NK-92 (cell line): Measurements from ENCODE around the gene COL21A1.
"Not testable (repeated sequence)": the region's sequence is repeated elsewhere in the genome, so short reads cannot be mapped to it uniquely, and the experiment has no call there.

Source experiments
- DNase-seq: peaks from one replicate; lab custom pipeline; 2025; ENCODE audit not compliant: unreplicated experiment; lab: John Stamatoyannopoulos, UW

The COL21A1 gene

GRCh38 chr6:56246881-56247653, at the start of gene COL21A1:
Gene COL21A1 (minus strand): TSS chr6:56247580. CDS start chr6:56182618, 64,962 bp downstream.
- no peak for DNase-seq

DNA sequence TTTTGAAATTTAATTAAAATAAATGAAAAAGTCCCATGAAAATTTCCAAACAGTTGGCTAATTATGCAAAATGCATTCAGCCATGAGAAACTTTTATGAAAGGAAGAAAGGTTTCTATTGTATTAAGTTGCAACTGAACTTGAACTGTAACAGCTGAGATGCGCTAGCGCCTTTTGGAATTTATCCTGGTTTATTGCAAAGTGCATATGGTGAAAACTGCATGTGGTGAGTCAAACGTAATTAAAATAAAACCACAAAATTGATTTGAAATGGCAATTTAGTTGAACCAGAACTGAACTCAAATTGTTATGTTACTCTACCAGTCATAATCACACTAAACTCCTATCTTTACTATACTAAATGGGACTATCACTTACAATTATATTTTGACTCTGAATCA, 46.4 kb upstream of the COL21A1 start:
- DNase-seq = no peak

GRCh38 chr6:56292505-56293181, 45.3 kb upstream of the COL21A1 start:
- no peak for DNase-seq

DNA sequence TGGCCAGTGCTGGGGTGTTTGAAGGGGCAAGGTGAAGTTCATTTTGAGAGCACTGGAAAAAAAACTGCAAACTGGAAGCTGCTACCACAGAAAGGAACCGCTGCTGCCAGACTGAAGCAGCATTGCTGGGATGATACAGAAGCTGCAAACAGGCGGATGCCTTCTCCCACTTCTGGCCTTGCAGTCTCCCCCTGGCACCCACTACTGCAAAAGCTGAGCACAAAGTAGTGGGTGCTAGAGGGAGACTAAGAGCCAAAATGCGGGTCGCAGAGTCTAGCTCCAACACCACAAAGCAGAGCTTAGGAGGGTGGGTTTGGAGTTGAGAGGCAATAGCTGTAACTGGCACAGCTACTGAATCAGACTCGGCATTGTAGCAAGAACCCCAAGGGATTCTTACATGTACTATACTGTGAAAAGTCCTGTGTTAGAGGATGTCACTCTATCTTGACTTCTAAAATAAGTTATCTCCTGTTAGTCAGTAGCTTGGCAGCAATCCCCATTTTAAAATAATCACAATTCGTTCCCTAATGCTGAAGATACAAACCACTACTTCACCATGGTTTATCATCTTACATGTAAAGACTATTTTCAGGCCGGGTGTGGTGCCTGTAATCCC, 44.0 kb upstream of the COL21A1 start:
- DNase-seq = no peak

- no peak for DNase-seq
These were observed 42.3 kb upstream of the COL21A1 start for GRCh38 chr6:56289721-56290120.

DNA sequence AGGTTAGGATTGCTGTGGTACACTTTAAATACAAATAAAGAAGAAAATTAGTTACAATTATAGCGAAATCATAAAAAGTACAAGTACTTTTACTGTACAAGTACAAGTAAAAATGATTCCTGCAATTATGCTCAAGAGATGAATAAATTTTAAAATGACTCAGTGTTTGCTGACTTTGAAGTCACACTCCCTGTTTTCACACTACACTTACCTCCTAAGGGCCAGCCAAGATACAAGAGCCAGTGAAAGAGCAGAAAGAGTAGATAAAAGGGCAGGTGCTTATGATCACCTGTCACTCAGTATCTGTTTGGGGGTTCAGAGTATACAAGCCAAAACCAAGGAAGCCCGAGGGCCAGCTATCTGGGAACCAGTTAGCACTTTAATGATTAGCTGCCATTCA, 41.0 kb upstream of the COL21A1 start:
- DNase-seq = no peak

DNA sequence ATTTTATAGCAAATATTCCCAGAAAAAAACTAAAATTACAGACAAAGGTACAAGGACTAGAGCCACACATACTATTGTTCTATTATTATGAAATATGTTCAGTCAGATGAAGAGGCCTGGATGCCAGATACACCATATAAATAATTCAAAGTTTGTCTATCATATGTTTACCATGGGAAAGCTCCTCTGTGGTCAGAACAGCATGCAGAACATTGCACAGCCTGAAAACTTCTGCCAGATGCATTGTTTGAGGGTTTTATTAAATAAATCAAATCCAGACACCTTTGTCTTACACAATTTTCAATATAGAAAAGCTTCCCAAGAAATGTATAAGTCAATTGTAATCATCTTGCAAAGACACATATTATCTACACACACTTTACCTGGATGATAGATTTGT, 35.0 kb upstream of the COL21A1 start:
- DNase-seq = no peak

GRCh38 chr6:56280126-56280525, 32.7 kb upstream of the COL21A1 start:
- DNase-seq = no peak

DNA sequence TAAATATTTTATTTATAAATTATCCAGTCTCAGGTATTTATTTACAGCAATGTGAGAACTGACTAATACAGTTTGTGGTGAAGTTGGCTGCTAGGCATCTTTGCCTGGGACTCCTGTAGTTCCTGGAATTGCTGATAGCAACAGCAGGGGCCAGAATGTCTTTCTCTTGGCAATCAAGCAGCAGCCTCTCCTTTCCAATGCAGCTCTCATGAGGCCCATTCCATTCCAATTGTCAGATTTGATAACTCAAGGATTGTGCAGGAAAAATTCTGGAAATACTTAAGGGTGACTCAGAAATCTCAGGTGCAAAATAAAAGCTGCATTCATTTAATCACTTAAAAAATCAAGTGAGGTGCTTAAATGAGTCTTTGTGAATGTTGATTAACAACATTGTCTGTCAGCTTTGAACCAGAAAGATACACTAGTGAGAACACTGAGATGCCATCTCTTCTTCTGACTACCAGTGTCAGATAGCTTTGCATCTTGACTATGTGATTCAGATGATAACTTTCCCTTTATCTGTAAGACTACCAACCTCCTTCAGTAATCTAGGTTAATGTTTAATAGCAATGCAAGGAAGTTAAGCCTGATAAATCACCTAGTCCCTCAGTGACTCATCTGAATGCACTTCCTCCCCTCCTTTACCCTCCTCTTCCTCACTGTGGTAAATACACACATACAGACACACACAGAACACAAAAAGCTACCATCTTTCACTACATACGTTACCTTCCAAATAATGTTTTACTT, 32.1 kb upstream of the COL21A1 start:
- no peak for DNase-seq

DNA sequence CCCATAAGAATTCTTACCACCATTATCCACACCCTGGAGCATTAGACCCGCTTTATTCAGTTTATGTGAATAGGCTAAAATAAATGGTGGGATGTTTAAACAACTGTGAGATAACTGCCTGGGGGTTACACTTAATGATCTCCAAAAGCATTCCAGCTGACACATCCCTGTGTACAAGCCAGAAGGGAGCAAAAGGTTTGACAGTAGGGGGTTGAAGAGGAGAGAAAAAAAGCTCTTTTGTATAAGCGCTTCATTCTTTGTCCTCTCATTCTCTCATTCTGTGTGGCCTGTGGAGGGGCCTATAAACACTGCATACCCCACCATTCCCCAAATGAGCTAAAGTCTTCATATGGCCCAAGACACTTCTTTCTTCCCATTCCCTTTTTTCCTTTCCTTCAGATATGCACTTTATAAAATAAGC, 30.8 kb upstream of the COL21A1 start:
- no peak for DNase-seq

GRCh38 chr6:56270812-56271441, 23.5 kb upstream of the COL21A1 start:
- no peak for DNase-seq

DNA sequence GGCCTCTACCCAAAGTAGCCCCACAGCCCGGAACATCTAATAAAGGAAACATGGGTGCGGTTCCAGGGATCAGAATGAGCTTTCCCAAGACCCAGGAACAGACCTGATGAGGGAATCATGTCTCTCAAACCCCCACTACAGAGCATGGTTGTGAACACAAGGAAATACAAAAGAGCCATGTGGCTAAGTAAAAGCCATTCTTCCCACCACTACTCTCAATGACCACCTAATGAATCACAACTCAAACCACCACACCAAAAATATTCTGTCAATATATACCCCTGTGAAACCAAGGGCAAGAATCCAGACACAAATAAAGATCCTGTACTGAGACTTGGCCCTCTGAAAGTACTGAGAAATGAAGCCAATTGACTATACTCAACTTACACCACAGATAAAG, 20.9 kb upstream of the COL21A1 start:
- no peak for DNase-seq

DNA sequence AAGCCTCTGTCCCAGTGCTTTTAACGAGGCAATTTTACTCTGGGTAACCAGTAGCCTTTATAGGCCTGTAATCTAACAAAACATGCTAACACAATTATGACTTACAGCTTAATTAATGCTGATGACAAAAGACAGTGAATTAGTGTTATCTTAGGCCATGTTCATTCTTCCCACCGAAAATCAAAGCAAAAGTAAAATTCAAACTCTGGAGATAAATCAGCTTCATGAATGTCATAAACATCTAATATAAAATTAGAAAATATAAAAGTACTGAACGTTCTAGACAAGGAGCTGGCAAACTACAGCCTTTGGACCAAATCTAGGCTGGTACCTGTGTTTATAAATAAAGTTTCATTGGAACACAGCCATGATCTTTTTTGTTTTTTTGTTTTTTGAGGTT, 18.6 kb upstream of the COL21A1 start:
- DNase-seq = no peak

DNA sequence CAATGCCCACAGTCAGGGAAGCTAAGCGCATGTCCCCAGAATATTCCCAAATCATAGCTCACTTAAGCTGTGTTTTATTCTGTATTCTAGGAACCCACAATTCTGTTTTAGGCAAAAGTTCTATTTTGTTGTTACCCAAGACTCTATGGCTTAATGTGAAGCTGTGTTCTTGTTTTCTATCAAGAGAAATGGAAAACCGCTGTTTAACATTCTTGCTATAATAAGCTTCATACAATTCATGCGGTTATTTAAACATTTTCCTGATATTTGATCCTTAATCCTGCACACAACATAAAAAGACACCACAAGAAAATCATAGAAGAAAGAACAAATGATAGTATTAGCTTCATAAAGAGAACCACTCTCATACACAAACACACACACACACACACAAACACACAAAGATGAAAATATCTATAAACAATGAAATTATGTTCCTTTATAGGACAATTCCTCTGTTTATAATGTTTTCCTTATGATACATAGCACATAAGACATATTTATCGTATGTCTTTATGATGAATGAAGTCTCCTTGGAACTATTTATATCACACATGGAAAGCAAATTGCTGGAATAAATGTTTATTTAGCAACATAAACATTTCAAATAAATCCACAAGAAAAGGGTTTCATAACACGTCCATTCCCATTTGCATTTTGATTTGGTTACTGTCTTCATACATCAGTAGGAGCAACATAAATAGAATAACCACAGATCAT, 16.4 kb upstream of the COL21A1 start:
- no peak for DNase-seq

GRCh38 chr6:56260593-56260992, 13.2 kb upstream of the COL21A1 start:
- DNase-seq = not testable (repeated sequence)

DNA sequence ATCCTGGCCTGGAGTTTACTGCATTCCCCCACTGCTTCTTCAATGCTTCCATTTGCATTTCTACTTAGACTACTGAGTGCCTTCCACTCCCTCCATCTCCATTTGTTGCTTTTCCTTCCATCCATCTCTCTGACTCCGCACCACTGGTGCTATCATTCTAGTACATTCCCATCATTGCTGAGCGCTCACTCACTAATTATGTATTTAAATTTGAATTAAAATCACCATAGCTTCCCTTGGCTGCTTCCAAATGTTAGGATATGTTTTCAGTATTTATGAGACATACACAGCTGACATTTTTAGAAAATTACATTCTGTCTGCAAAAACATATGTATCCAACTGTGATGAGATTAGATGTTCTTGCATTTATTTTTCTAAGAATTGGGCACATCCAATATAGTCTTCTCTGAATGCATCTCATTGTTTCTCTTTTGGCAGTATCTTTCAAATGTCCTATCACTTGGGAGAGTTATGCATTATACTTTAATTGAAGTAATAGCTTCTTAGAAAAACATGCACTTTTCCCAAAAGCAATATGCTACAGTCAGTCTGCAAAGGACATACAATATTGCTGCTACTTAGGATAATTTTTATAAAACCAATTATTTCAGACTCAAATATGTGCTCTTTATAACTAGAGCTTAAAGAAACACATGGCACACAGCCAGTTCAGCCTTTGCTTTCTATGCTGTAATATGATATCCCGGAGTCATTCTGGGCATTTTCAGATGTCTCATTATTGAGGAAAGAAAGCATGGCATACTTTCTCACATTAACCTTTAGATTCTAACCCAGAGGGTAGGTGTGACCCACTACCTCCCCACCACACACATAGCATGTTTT, 12.1 kb upstream of the COL21A1 start:
- DNase-seq = no peak

- DNase-seq = no peak
These were observed 8.0 kb upstream of the COL21A1 start for GRCh38 chr6:56255349-56255748.

DNA sequence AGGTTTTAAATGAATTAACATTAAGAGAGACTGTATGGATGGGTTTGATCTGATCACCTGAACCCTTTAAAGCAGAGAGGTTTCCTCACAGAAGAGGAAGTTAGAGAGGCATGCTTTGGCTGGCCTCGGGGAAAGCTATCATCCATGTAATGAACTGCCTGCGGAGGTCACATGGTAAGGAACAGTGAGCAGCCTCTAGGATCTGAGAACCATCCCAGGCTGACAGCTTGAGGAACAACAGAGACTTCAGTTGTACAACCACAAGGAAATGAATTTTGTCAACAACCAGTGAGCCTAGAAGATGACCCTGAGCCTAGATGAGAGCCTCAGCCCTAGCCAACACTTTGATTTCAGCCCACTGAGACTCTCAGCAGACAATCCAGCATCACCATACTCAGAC, 2.9 kb upstream of the COL21A1 start:
- DNase-seq = no peak

DNA sequence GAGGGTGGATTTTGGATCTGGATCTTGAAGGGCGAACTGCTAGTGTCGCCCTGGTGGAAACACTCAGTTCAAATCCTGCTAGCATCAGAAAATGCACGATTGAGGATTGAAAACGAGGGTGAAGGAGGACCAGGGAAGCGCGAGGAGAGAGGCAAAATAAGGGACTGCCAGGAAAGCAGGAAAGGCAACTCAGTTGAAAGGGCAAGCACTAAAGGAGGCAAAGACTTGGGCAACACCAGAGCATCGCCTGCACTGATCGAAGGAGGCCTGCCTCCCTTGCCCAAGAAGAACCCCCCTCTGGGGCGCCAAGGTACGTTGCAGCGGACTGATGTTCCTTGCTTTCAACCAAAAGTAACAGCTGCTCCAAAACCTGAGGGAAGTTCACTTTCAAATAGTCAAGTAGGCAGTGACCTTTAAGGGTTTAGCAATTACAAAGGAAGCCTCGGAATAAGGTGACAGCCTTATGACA, 308 bp upstream of the COL21A1 start:
- no peak for DNase-seq
